ENCODE measurements around the gene HTR3D. TPM values are rescaled to one million over a fixed set of nuclear protein-coding genes. Genes with fewer than 3 reads are reported as not detected.
"Not testable (repeated sequence)": the region's sequence is repeated elsewhere in the genome, so short reads cannot be mapped to it uniquely, and the experiment has no call there.

The HTR3D gene
- polyA plus RNA-seq, 6 donors from 2014 or later = not detected

DNA sequence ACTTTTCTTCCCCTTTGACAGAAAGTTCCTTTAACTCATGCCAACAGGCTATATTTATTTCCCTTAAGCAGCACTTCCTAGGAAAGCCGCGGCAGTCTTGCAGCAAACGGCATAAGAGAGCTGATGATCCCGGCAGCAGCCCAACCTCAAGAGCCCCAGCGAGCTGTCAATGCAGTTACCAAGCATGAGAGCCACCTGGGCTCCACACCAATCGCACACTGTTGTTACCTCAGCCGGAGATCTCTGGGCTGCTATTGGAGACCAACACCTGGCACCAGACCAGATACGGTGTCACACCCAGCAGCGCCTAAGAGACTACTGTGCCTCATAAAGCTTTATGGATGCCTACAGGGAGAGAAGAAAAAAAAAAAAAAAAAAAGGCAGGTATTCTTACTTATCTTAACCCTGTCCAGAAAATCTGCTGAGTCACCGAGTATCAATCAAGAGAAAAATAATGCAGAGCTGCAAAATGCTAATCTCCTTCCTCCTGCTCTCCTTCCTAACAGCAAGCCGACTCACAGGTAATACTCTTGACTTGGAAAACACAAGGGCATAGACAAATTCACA is 25.5 kb upstream of the HTR3D start:
- DNase-seq (peak; percentile 33), ATAC-seq (ENCODE audit: low read depth in 2 of 2) (peak; percentile 94 to 96)
- Mint-ChIP-seq H3K27ac (peak overlapping the region in 5 of 6 donors; percentile 8 to 84 (median 44)), H3K36me3 (peaks cover 3 to 7% of the 10 kb centered on the region in 2 donors), H3K27me3 (no peaks in the 10 kb centered on the region), H3K4me1 (peaks cover 25 to 36% (median 34%) of the 10 kb centered on the region in 3 donors), H3K9me3 (no peaks in the 10 kb centered on the region), H3K4me3 (peak overlapping the region; percentile 40 to 80 (median 59))

GRCh38 chr3:184007143-184007813 is 24.3 kb upstream of the HTR3D start:
- H3K27me3 Mint-ChIP-seq; H3K9me3 Mint-ChIP-seq; H3K36me3 Mint-ChIP-seq; ATAC-seq (ENCODE audit: low read depth in 2 of 2); DNase-seq: not testable (repeated sequence)
- H3K4me3 Mint-ChIP-seq = peak overlapping the region in 7 of 8 donors; percentile 30 to 84 (median 55)
- peak overlapping the region in 1 of 6 donors; percentile 48 for H3K27ac Mint-ChIP-seq
- peaks cover 25 to 37% (median 34%) of the 10 kb centered on the region in 3 donors for H3K4me1 Mint-ChIP-seq

GRCh38 chr3:184008161-184008560 is 23.4 kb upstream of the HTR3D start:
- Mint-ChIP-seq H3K9me3 (no peaks in the 10 kb centered on the region), H3K27ac (peak overlapping the region in 1 of 6 donors; percentile 58), H3K36me3 (peaks cover 5 to 12% of the 10 kb centered on the region in 2 donors), H3K27me3 (no peaks in the 10 kb centered on the region), H3K4me1 (peaks cover 25 to 37% (median 33%) of the 10 kb centered on the region in 3 donors), H3K4me3 (peak overlapping the region in 7 of 8 donors; percentile 2 to 84 (median 7))
- DNase-seq (no peak), ATAC-seq (ENCODE audit: low read depth in 2 of 2) (no peak)

DNA sequence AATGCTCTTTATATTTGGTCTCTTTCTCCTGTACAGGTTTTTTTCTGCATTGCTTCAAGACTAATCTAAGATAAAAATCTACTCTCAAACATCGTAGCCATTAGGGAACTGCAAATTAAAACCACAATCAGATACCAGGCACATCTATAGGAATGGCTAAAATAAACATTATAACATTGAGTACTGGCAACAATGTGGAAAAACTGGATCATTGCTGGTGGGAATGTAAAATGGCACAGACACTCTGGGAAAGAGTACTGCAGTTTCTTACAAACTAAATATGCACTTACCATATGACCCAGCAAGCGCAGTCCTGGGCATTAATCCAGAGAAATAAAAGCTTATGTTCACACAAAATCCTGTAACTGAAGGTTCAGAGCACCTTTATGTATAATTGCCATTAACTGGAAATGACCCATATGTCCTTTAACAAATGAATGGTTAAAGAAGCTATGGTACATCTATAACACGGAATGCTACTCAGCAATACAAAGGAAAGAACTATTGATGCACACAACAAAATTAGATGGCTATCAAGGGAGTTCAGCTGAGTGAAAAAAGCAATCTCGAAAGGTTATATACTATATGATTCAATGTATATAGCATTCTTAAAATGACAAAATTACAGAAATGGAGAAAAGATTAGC is 20.2 kb upstream of the HTR3D start:
- no peaks in the 10 kb centered on the region for H3K27me3 Mint-ChIP-seq
- peaks cover 7 to 9% of the 10 kb centered on the region in 2 donors for H3K36me3 Mint-ChIP-seq
- ATAC-seq (ENCODE audit: low read depth in 2 of 2) = no peak
- peak overlapping the region in 2 of 6 donors; percentile 10 to 23 for H3K27ac Mint-ChIP-seq
- H3K4me3 Mint-ChIP-seq = no peak overlapping the region
- no peak for DNase-seq
- H3K4me1 Mint-ChIP-seq = peaks cover 19 to 32% (median 21%) of the 10 kb centered on the region in 3 donors
- no peaks in the 10 kb centered on the region for H3K9me3 Mint-ChIP-seq

- Mint-ChIP-seq H3K27ac (peak overlapping the region in 2 of 6 donors; percentile 23 to 85), H3K4me3 (peak overlapping the region in 1 of 8 donors; percentile 16), H3K27me3 (no peaks in the 10 kb centered on the region), H3K36me3 (peaks cover 7 to 9% of the 10 kb centered on the region in 2 donors), H3K4me1 (peaks cover 16 to 30% (median 19%) of the 10 kb centered on the region in 3 donors), H3K9me3 (no peaks in the 10 kb centered on the region)
- DNase-seq (no peak), ATAC-seq (ENCODE audit: low read depth in 2 of 2) (no peak)
Measured at GRCh38 chr3:184011937-184012889, 19.3 kb upstream of the HTR3D start.

- peaks cover 7 to 9% of the 10 kb centered on the region in 2 donors for H3K36me3 Mint-ChIP-seq
- peaks cover 13 to 24% (median 20%) of the 10 kb centered on the region in 3 donors for H3K4me1 Mint-ChIP-seq
- DNase-seq = no peak
- no peaks in the 10 kb centered on the region for H3K9me3 Mint-ChIP-seq
- H3K27ac Mint-ChIP-seq = peak overlapping the region in 2 of 6 donors; percentile 9 to 30
- H3K4me3 Mint-ChIP-seq = peak overlapping the region in 4 of 8 donors; percentile 54 to 100 (median 94)
- H3K27me3 Mint-ChIP-seq = peaks cover 0 to 10% (median 1%) of the 10 kb centered on the region in 3 donors
- no peak for ATAC-seq (ENCODE audit: low read depth in 2 of 2)
Measured at GRCh38 chr3:184015381-184016019, 16.0 kb upstream of the HTR3D start.

DNA sequence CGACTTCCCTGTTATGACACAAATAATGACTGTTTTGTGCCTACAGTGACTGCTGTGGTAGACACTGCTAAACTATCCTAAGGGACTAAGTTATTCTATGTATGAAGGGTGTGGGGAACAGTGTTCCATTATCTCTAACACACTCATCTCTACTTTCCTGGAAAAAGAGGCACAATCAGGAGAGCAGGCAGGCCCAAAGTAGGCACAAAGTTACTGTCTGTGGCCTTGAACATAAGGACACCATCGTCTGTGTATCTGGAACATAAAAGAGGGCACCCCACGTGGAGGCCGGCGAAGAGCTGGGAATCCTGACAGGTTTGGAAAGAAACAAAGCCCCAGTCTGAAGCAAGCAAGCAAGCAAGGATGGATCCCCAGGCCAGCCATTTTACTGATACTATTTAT is 15.4 kb upstream of the HTR3D start:
- Mint-ChIP-seq H3K4me1 (peaks cover 11 to 21% (median 20%) of the 10 kb centered on the region in 3 donors), H3K27me3 (peaks cover 4 to 17% (median 8%) of the 10 kb centered on the region in 3 donors), H3K4me3 (peak overlapping the region in 7 of 8 donors; percentile 30 to 100 (median 80)), H3K36me3 (peaks cover 5 to 7% of the 10 kb centered on the region in 2 donors), H3K27ac (peak overlapping the region in 2 of 6 donors; percentile 2 to 9), H3K9me3 (no peaks in the 10 kb centered on the region)
- DNase-seq = no peak
- no peak for ATAC-seq (ENCODE audit: low read depth in 2 of 2)

DNA sequence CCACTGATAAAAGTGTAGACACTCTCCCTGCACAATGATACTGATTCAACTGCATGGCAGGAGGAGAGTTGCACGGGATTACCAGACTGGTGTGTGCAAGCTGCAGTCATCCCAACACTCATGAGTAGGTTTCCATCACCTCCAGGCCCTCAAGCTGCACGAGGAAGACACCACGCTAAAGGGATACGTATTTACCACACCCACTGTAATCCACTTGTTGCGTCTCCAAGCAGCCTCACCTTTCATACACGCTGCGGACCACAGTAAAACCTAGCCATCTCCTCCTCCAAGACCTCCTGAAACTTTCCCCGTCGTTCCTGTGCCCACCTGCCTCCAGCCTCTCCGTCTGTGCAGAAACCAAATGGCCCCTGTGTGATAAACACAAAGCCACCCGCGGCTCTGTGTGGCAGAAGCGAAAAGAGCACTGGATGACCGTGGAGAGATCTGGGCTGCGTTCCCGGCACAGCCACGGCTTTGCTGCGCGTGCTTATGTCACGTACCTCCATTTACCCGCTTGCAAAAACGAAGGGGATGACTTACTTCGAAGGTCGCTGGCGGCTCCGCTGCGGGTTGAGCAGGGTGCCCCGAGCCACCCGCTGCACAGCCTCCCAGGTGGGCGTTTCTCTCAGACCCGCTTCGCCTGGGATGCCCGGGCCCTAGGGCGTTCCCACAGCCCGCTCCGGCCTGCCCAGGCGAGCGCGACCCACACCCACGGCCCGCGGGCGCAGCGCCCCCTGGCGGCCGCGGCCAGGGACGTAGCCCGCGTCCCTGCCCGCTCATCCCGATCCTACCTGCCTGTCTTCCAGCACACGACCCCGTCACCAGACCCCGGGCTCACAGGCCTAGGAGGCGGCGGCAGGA is 14.5 kb upstream of the HTR3D start:
- Mint-ChIP-seq H3K4me3 (peak overlapping the region; percentile 97 to 100 (median 100)), H3K36me3 (peaks cover 4 to 7% of the 10 kb centered on the region in 2 donors), H3K27ac (peak overlapping the region; percentile 82 to 95 (median 95)), H3K9me3 (no peaks in the 10 kb centered on the region), H3K4me1 (peaks cover 11 to 21% (median 20%) of the 10 kb centered on the region in 3 donors), H3K27me3 (peaks cover 4 to 23% (median 13%) of the 10 kb centered on the region in 3 donors)
- no peak for DNase-seq
- ATAC-seq (ENCODE audit: low read depth in 2 of 2) = peak; percentile 73 to 77

DNA sequence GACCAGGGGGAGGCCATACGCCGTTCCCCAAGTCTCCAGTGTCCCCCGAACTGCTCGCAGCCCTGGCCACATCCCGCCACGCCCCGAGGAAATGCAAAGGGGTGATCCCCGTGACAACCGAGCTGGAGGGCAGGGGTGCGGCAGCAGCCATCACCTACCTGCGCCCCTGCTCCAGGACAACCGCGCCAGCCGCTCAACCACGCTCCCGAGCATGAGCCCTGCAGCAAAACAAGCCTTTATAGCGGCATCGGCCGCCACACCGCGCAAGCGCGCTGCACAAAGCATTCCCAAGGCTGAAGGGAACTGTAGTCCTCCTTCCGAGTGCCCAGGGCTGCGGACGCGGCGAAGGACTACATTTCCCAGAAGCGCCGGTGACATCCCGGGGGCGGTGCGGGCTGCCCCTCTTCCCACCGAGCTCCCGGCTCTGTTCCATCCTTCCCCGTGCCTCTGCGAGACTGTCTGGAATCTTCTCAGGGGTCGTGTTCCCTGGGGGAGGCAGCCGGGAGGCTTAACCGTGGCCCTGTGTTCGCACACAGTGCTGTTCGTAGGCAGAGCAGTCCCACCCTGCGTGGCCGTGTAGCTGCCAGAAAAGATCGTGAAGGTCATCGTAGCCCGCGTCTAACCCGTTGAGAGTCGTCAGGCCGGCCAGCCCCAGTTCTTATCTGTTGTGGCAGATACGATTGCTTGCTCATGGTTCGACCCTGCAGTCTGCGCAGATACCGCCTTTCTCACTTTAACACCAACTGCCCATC is 13.7 kb upstream of the HTR3D start, which contains the start of gene ABCC5:
TSS of gene ABCC5 (minus strand) at position 213 of the 752 bp plus-strand sequence. CDS start 3,492 bp downstream, outside the sequence.
- ATAC-seq (ENCODE audit: low read depth in 2 of 2) (peak; percentile 93 to 94), DNase-seq (peak; percentile 79)
- Mint-ChIP-seq H3K36me3 (peaks cover 0 to 4% of the 10 kb centered on the region in 2 donors), H3K4me3 (peak within 1 kb of the TSS; percentile 97 to 100 (median 100)), H3K27ac (peak within 1 kb of the TSS; percentile 82 to 95 (median 95)), H3K4me1 (peaks cover 11 to 21% (median 20%) of the 10 kb centered on the region in 3 donors), H3K9me3 (no peaks in the 10 kb centered on the region), H3K27me3 (peaks cover 4 to 23% (median 13%) of the 10 kb centered on the region in 3 donors)

DNA sequence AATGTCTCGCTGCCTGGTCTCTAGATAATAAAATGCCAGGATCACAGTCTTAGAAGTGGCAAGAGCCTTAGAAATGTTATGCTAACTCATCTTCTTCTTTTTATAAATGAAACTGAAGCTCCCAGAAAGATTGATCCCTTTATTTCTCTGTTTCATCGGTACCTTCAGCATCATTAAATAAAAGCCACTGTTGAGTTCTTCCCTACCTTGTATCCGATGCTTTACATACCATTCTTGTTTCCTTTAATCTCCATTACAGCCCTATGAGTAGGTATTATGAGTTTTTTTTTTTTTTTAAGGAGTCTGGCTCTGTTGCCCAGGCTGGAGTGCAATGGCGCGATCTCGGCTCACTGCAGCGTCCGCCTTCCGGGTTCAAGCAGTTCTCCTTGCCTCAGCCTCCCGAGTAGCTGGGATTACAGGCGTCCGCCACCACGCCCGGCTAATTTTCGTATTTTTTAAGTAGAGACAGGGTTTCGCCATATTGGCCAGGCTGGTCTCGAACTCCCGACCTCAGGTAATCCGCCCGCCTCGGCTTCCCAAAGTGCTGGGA is 13.0 kb upstream of the HTR3D start:
- Mint-ChIP-seq H3K36me3 (peaks cover 0 to 1% of the 10 kb centered on the region in 2 donors), H3K4me3 (peak overlapping the region; percentile 97 to 100 (median 100)), H3K4me1 (peaks cover 11 to 21% (median 20%) of the 10 kb centered on the region in 3 donors), H3K9me3 (no peaks in the 10 kb centered on the region), H3K27ac (peak overlapping the region in 4 of 6 donors; percentile 43 to 82 (median 48)), H3K27me3 (peaks cover 9 to 29% (median 16%) of the 10 kb centered on the region in 3 donors)
- ATAC-seq (ENCODE audit: low read depth in 2 of 2) (no peak), DNase-seq (no peak)
